ENCODE measurements around the gene C6orf52.

C6orf52 gene

DNA sequence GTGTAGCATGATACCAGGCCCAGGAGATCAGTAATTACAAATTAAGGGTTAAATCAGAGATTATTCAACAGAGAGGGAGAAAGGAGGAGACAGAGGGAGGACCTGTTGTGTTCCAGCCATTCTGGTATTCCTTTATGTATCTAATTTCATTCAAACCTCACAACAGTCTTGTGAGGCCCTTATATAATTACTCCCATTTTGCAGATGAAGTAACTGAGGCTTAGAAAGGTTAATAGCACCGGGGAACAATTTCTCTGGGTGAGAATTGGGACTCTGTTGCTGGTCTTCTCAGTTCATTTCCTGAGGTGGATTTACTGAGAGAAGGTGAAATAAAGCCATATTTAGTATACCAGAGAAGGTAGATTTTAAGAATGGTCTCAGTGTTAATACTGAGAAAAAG is 66.6 kb downstream of the C6orf52 start:
- TF ChIP-seq, protein P1, sequence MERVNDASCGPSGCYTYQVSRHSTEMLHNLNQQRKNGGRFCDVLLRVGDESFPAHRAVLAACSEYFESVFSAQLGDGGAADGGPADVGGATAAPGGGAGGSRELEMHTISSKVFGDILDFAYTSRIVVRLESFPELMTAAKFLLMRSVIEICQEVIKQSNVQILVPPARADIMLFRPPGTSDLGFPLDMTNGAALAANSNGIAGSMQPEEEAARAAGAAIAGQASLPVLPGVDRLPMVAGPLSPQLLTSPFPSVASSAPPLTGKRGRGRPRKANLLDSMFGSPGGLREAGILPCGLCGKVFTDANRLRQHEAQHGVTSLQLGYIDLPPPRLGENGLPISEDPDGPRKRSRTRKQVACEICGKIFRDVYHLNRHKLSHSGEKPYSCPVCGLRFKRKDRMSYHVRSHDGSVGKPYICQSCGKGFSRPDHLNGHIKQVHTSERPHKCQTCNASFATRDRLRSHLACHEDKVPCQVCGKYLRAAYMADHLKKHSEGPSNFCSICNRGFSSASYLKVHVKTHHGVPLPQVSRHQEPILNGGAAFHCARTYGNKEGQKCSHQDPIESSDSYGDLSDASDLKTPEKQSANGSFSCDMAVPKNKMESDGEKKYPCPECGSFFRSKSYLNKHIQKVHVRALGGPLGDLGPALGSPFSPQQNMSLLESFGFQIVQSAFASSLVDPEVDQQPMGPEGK (CRISPR knock-in tag; IDR thresholded peaks at IDR 0.05; ENCODE audit: borderline replicate concordance), result no peak
- TF ChIP-seq, protein P2, sequence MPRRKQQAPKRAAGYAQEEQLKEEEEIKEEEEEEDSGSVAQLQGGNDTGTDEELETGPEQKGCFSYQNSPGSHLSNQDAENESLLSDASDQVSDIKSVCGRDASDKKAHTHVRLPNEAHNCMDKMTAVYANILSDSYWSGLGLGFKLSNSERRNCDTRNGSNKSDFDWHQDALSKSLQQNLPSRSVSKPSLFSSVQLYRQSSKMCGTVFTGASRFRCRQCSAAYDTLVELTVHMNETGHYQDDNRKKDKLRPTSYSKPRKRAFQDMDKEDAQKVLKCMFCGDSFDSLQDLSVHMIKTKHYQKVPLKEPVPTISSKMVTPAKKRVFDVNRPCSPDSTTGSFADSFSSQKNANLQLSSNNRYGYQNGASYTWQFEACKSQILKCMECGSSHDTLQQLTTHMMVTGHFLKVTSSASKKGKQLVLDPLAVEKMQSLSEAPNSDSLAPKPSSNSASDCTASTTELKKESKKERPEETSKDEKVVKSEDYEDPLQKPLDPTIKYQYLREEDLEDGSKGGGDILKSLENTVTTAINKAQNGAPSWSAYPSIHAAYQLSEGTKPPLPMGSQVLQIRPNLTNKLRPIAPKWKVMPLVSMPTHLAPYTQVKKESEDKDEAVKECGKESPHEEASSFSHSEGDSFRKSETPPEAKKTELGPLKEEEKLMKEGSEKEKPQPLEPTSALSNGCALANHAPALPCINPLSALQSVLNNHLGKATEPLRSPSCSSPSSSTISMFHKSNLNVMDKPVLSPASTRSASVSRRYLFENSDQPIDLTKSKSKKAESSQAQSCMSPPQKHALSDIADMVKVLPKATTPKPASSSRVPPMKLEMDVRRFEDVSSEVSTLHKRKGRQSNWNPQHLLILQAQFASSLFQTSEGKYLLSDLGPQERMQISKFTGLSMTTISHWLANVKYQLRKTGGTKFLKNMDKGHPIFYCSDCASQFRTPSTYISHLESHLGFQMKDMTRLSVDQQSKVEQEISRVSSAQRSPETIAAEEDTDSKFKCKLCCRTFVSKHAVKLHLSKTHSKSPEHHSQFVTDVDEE (CRISPR knock-in tag; IDR thresholded peaks at IDR 0.05), result no peak
- TF ChIP-seq, protein P3, sequence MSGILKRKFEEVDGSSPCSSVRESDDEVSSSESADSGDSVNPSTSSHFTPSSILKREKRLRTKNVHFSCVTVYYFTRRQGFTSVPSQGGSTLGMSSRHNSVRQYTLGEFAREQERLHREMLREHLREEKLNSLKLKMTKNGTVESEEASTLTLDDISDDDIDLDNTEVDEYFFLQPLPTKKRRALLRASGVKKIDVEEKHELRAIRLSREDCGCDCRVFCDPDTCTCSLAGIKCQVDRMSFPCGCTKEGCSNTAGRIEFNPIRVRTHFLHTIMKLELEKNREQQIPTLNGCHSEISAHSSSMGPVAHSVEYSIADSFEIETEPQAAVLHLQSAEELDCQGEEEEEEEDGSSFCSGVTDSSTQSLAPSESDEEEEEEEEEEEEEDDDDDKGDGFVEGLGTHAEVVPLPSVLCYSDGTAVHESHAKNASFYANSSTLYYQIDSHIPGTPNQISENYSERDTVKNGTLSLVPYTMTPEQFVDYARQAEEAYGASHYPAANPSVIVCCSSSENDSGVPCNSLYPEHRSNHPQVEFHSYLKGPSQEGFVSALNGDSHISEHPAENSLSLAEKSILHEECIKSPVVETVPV (CRISPR knock-in tag; IDR thresholded peaks at IDR 0.05), result no peak
- TF ChIP-seq ZNF565 (CRISPR knock-in tag; conservative IDR thresholded peaks at IDR 0.05; ENCODE audit: low read depth) (no peak), SNAI2 (CRISPR knock-in tag; IDR thresholded peaks at IDR 0.05) (no peak), ESRRG (CRISPR knock-in tag; IDR thresholded peaks at IDR 0.05) (no peak), TOX (CRISPR knock-in tag; IDR thresholded peaks at IDR 0.05; ENCODE audit: borderline replicate concordance) (no peak), RARB (CRISPR knock-in tag; IDR thresholded peaks at IDR 0.05) (no peak), ZC3H10 (CRISPR knock-in tag; IDR thresholded peaks at IDR 0.05) (no peak), CSDC2 (CRISPR knock-in tag; IDR thresholded peaks at IDR 0.05) (no peak)
- TF ChIP-seq, protein P4, sequence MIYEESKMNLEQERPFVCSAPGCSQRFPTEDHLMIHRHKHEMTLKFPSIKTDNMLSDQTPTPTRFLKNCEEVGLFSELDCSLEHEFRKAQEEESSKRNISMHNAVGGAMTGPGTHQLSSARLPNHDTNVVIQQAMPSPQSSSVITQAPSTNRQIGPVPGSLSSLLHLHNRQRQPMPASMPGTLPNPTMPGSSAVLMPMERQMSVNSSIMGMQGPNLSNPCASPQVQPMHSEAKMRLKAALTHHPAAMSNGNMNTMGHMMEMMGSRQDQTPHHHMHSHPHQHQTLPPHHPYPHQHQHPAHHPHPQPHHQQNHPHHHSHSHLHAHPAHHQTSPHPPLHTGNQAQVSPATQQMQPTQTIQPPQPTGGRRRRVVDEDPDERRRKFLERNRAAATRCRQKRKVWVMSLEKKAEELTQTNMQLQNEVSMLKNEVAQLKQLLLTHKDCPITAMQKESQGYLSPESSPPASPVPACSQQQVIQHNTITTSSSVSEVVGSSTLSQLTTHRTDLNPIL (CRISPR knock-in tag; IDR thresholded peaks at IDR 0.05; ENCODE audit: low read depth), result no peak
- TF ChIP-seq, protein P5, sequence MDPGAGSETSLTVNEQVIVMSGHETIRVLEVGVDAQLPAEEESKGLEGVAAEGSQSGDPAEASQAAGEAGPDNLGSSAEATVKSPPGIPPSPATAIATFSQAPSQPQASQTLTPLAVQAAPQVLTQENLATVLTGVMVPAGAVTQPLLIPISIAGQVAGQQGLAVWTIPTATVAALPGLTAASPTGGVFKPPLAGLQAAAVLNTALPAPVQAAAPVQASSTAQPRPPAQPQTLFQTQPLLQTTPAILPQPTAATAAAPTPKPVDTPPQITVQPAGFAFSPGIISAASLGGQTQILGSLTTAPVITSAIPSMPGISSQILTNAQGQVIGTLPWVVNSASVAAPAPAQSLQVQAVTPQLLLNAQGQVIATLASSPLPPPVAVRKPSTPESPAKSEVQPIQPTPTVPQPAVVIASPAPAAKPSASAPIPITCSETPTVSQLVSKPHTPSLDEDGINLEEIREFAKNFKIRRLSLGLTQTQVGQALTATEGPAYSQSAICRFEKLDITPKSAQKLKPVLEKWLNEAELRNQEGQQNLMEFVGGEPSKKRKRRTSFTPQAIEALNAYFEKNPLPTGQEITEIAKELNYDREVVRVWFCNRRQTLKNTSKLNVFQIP (CRISPR knock-in tag; IDR thresholded peaks at IDR 0.05; ENCODE audit: borderline replicate concordance, low read depth), result no peak
- ATAC-seq, result no peak

DNA sequence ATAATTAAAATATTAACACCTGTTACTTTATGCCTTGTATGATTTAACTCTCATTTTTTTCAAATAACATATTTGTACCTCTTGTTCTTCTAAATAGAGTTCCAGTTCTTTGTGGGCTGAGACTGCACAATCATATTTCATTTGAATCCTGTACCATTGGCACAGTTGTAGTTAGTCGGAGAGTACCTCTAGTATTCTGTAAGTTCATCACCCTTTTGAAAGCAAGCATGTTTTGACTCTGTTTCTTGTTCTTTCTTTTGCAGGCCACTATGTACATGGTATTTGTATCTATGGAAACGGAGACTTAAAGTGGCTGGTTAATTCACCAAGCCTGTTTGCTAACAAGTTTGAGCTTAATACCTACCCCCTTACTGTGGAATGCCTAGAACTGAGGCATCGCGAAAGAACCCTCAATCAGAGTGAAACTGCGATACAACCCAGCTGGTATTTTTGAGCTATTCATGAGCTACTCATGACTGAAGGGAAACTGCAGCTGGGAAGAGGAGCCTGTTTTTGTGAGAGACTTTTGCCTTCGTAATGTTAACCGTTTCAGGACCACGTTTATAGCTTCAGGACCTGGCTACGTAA is 68.2 kb downstream of the C6orf52 start:
- no peak for ATAC-seq
- TF ChIP-seq, protein P2 (CRISPR knock-in tag; IDR thresholded peaks at IDR 0.05), result no peak
- no peak for TF ChIP-seq GLIS3 (CRISPR knock-in tag; IDR thresholded peaks at IDR 0.05)
- no peak for TF ChIP-seq OSR1 (CRISPR knock-in tag; IDR thresholded peaks at IDR 0.05)
- TF ChIP-seq PPARA (CRISPR knock-in tag; IDR thresholded peaks at IDR 0.05; ENCODE audit: borderline replicate concordance), result no peak
- TF ChIP-seq SNAI2 (CRISPR knock-in tag; IDR thresholded peaks at IDR 0.05), result no peak
- no peak for TF ChIP-seq TOX (CRISPR knock-in tag; IDR thresholded peaks at IDR 0.05; ENCODE audit: borderline replicate concordance)
- TF ChIP-seq, protein P5 (CRISPR knock-in tag; IDR thresholded peaks at IDR 0.05; ENCODE audit: borderline replicate concordance, low read depth), result no peak
- no peak for TF ChIP-seq ISL1 (CRISPR knock-in tag; IDR thresholded peaks at IDR 0.05)
- TF ChIP-seq ZFP30 (CRISPR knock-in tag; IDR thresholded peaks at IDR 0.05), result no peak
- no peak for TF ChIP-seq ESRRG (CRISPR knock-in tag; IDR thresholded peaks at IDR 0.05)
- no peak for TF ChIP-seq RARB (CRISPR knock-in tag; IDR thresholded peaks at IDR 0.05)
- no peak for TF ChIP-seq ZNF565 (CRISPR knock-in tag; conservative IDR thresholded peaks at IDR 0.05; ENCODE audit: low read depth)
- TF ChIP-seq, protein P4 (CRISPR knock-in tag; IDR thresholded peaks at IDR 0.05; ENCODE audit: low read depth), result no peak
